ENCODE measurements around the gene GPR157. TPM values are rescaled to one million over a fixed set of nuclear protein-coding genes. Genes with fewer than 3 reads are reported as not detected.

Gene GPR157
- total RNA-seq, 1 donor from 2014 or later = 45.3 TPM

DNA sequence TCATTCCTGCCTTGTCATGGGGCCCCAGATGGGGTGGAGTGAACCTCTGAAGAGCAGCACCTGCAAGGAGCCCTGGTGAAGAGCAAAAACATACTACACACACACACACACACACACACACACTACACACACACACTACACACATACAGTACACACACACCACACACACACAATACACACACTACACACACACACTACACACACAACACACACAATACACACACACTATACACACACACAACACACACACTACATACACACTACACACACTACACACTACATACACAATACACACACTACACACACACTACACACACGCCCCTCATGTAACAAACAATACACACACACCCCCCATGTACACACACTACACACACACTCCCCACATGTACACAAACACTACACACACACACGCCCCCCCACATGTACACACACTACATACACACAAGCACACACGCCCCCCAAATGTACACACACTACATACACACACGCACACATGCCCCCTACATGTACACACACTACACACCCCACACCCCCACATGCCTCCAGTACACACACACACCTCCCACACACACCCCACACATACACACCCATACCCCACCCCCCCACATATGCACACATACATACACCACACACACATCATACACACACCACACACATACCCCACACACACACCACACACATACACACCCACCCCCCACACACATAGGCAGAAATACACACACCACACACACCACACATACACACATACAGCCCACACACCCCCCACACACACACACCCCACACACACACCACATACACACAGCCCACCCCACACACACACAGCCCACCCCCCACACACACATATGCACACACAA lies 68.8 kb downstream of the GPR157 start:
- peak; percentile 30 for ATAC-seq

DNA sequence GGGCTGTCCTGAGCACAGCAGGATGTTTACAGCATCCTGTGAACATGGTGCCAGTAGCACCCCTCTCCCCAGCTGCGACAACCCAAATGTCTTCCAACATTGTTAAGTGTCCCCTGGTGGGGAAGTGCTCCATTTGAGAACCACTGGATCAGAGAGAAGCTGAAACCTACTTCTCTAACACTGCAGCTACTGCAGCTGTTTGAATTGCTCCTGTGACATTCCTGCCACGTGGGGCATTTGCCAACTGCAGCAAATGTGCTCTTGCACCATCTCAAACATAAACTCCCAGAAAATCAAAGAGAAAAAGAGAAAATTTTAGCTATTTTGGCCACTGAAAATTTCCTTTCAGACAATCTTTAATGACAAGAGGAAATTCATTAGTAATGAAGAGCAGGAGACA lies 70.4 kb downstream of the GPR157 start:
- no peak for ATAC-seq

GRCh38 chr1:9057851-9058250 lies 71.1 kb downstream of the GPR157 start:
- ATAC-seq = no peak

GRCh38 chr1:9052272-9053049 lies 76.4 kb downstream of the GPR157 start:
- no peak for ATAC-seq

DNA sequence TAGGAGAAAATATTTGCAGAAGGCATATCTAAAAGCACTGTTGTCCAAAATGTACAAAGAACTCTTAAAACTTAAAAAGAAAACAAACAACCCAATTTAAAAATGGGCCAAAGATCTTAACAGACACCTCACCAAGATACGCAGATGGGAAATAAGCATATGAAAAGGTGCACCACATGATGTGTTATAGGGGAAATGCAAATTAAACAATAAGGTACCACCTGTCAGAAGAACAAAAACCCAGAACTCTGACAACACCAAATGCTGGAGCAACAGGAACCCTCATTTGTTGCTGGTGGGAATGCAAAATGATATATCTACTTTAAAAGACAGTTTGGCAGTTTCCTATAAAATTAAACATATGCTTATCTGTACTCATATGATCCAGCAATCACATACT lies 77.5 kb downstream of the GPR157 start:
- no peak for ATAC-seq

DNA sequence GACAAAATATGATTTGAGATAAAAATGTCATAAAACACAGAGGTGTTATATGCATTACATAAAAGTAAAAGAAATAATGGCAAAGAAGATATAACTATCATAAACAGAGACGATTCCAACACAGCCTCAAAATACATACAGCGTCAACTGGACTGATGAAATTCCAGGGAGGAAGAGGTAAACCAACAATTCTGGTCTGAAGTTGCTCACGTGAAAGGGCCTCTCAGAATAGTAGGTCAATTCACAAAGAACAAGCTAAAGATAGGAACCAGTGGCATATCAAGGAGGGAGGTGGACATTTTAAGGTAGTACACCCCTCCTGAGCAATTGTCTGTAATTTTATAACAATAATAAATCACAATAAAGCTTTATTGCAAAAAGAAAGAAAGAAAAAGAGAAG lies 78.1 kb downstream of the GPR157 start:
- ATAC-seq = no peak

Other genes with a start within 250 kb of the GPR157 start
- gene CA6, start 183.2 kb downstream of the GPR157 start, total RNA-seq = not detected
- gene SLC2A7, start 102.7 kb downstream of the GPR157 start, total RNA-seq = not detected
- 5.9 TPM for gene SLC2A5, start 59.5 kb downstream of the GPR157 start, total RNA-seq
- gene H6PD, start 105.7 kb upstream of the GPR157 start, total RNA-seq = 20.4 TPM
- gene SPSB1, start 163.8 kb upstream of the GPR157 start, total RNA-seq = 15.5 TPM

Data from esophagus mucosa (tissue), 1 donor.